HG02678 (cell line): ENCODE measurements around the gene SLC11A1.

Source experiments
- ATAC-seq: cut with Tn5 transposase; IDR thresholded peaks from one replicate; pipeline ENCODE4 v1.9.1; 2021; ENCODE audit warnings: mild to moderate bottlenecking, moderate library complexity; ENCODE audit not compliant: unreplicated experiment

The SLC11A1 gene

GRCh38 chr2:218431878-218432277 lies 49.8 kb downstream of the SLC11A1 start:
- no peak for ATAC-seq

DNA sequence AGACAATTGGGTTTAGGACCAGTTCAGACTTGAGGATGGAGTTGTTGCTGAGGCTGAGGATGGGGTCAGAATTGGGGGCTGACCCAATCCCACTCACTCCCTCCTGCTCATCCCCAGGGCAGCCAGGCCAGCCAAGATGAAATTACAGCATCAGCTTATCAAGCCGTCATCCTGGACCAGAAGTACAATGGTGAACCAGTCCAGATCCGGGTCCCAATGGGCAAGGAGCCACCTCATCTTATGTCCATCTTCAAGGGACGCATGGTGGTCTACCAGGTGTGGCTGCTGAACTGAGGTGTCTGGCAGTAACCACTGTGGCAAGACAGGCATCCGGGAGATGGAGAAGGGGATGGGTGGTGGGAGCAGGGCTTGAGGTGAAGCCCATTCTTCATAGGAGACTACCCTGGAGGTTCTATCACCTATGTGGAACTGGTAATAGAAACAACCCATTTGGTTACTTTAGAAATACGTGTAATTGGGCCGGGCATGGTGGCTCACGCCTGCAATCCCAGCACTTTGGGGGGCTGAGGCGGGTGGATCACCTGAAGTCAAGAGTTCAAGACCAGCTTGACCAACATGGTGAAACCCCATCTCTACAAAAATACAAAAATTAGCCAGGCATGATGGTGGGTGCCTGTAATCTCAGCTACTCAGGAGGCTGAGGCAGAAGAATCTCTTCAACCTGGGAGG lies 50.7 kb downstream of the SLC11A1 start:
- ATAC-seq, result no peak

- no peak for ATAC-seq
Observed at GRCh38 chr2:218434456-218434855, 52.4 kb downstream of the SLC11A1 start.

GRCh38 chr2:218435003-218435982 lies 53.2 kb downstream of the SLC11A1 start:
- ATAC-seq, result no peak

- no peak for ATAC-seq
Observed at GRCh38 chr2:218436992-218437391, 54.9 kb downstream of the SLC11A1 start.

- no peak for ATAC-seq
Observed at GRCh38 chr2:218437969-218438368, 55.9 kb downstream of the SLC11A1 start.

- ATAC-seq, result no peak
Observed at GRCh38 chr2:218438596-218438995, 56.5 kb downstream of the SLC11A1 start.

- no peak for ATAC-seq
Observed at GRCh38 chr2:218444692-218445357, 62.8 kb downstream of the SLC11A1 start.

DNA sequence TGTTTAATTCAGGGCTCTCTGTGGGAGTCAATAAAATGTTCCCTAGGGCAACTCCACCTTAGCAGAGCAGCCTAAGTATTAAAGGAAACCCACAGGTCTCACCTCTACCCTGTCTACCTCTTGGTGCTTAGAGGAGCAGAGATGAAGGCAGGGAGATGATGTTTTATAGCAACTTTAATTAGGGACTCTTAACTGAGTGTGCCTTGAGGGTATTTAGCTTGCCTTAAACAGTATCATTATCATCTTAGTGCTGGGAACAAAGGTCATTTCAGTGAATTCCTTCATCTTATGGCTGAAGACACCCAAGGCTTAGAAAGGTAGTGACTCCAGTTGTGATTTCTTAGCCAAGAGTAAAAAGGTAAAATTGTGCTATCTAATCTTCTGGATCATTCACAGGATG lies 63.5 kb downstream of the SLC11A1 start:
- ATAC-seq, result no peak
